ENCODE data around the gene LDAH.
"Not testable (repeated sequence)": the region's sequence is repeated elsewhere in the genome, so short reads cannot be mapped to it uniquely, and the experiment has no call there.

LDAH gene

GRCh38 chr2:20822535-20823490 is at the start of gene LDAH:
Gene LDAH, minus strand, starts transcription at chr2:20823101. Its CDS starts 21,638 bp downstream, at chr2:20801463.
- peak; percentile 52 for DNase-seq

GRCh38 chr2:20868377-20868776 is 45.5 kb upstream of the LDAH start:
- no peak for DNase-seq

- DNase-seq: no peak
These were observed 39.9 kb upstream of the LDAH start for GRCh38 chr2:20862850-20863249.

GRCh38 chr2:20855456-20855855 is 32.6 kb upstream of the LDAH start:
- no peak for DNase-seq

- no peak for DNase-seq
These were observed 29.8 kb upstream of the LDAH start for GRCh38 chr2:20852670-20853069.

GRCh38 chr2:20852139-20852538 is 29.2 kb upstream of the LDAH start:
- DNase-seq: no peak

GRCh38 chr2:20844246-20844645 is 21.3 kb upstream of the LDAH start:
- no peak for DNase-seq

- DNase-seq: no peak
These were observed 16.2 kb upstream of the LDAH start for GRCh38 chr2:20839052-20839451.

GRCh38 chr2:20838016-20838415 is 15.1 kb upstream of the LDAH start:
- no peak for DNase-seq

- DNase-seq: no peak
These were observed 13.6 kb upstream of the LDAH start for GRCh38 chr2:20836521-20836920.

GRCh38 chr2:20834331-20834730 is 11.4 kb upstream of the LDAH start:
- no peak for DNase-seq

GRCh38 chr2:20832606-20833005 is 9.7 kb upstream of the LDAH start:
- DNase-seq: no peak

- DNase-seq: no peak
These were observed 7.0 kb upstream of the LDAH start for GRCh38 chr2:20829861-20830260.

GRCh38 chr2:20823917-20824316 is 1.0 kb upstream of the LDAH start:
- DNase-seq: no peak

GRCh38 chr2:20818820-20819219 is 4.1 kb downstream of the LDAH start:
- no peak for DNase-seq

- no peak for DNase-seq
These were observed 7.7 kb downstream of the LDAH start for GRCh38 chr2:20815216-20815615.

GRCh38 chr2:20812779-20813178 is 10.1 kb downstream of the LDAH start:
- no peak for DNase-seq

GRCh38 chr2:20806286-20806685 is 16.6 kb downstream of the LDAH start:
- DNase-seq: no peak

GRCh38 chr2:20803974-20804373 is 18.9 kb downstream of the LDAH start:
- no peak for DNase-seq

- DNase-seq: no peak
These were observed 19.6 kb downstream of the LDAH start for GRCh38 chr2:20803226-20803682.

- no peak for DNase-seq
These were observed 25.8 kb downstream of the LDAH start for GRCh38 chr2:20797096-20797495.

GRCh38 chr2:20796374-20796791 is 26.5 kb downstream of the LDAH start:
- no peak for DNase-seq

- DNase-seq: not testable (repeated sequence)
These were observed 29.0 kb downstream of the LDAH start for GRCh38 chr2:20793944-20794343.

- DNase-seq: no peak
These were observed 41.1 kb downstream of the LDAH start for GRCh38 chr2:20781656-20782265.
